HCT116 (cell line): ENCODE measurements around the gene ARR3.

ENCODE experiments used
- CTCF ChIP-seq, 3 experiments: fragments of 200-600 bp in 1 of 3; sonication (generic) in 1 of 3; IDR thresholded peaks in 2 of 3; conservative IDR thresholded peaks in 1 of 3; 2 replicates each; pipeline ENCODE4 v1.5.1; 2012 to 2017; ENCODE audit warnings: low read depth in 2 of 3, low read length in 2 of 3, antibody characterized with exemption in 1 of 3, borderline replicate concordance in 1 of 3, control low read depth in 1 of 3, mild to moderate bottlenecking in 1 of 3, mixed read lengths in 1 of 3, mixed run types in 1 of 3, moderate library complexity in 1 of 3; ENCODE audit not compliant: insufficient read depth in 1 of 3
- EZH2 ChIP-seq: fragments of 200-600 bp; sonication (generic); IDR thresholded peaks from 2 replicates; pipeline ENCODE4 v1.6.1; 2017; ENCODE audit warnings: antibody characterized with exemption, mixed run types
- POLR2A ChIP-seq: IDR thresholded peaks from 2 replicates; pipeline ENCODE4 v1.7.0; 2011; ENCODE audit warnings: borderline replicate concordance; ENCODE audit not compliant: insufficient read depth, insufficient read length; ENCODE audit errors: extremely low read depth
- POLR2AphosphoS5 ChIP-seq: IDR thresholded peaks from 2 replicates; pipeline ENCODE4 v1.6.1; 2011; ENCODE audit warnings: mild to moderate bottlenecking, low read depth, low read length, moderate library complexity
- ZFX ChIP-seq: fragments of 450-650 bp; IDR thresholded peaks from 2 replicates; pipeline ENCODE4 v1.6.1; 2017

GRCh38 chrX:70257423-70258288 lies 10.5 kb upstream of the ARR3 start:
- TF ChIP-seq ZFX = no peak
- no peak for TF ChIP-seq EZH2
- no peak for TF ChIP-seq CTCF (IDR thresholded peaks at IDR 0.05 in 2 of 3, conservative IDR thresholded peaks at IDR 0.05 in 1 of 3; ENCODE audit: borderline replicate concordance in 1 of 3, insufficient read depth in 1 of 3, low read depth in 2 of 3, low read length in 2 of 3)
- no peak for TF ChIP-seq POLR2A
- no peak for TF ChIP-seq POLR2AphosphoS5
